NCI-H2029 treated with DMSO at 0.1 percent for 48 hours (cell line): ENCODE data around the gene SSTR3.

Experiments used
- DNase-seq: peaks from one replicate; lab custom pipeline; 2025; lab: John Stamatoyannopoulos, UW

SSTR3 gene

GRCh38 chr22:37166675-37167066, 45.6 kb downstream of the SSTR3 start:
- no peak for DNase-seq

- no peak for DNase-seq
Observed at GRCh38 chr22:37165940-37166674, 46.2 kb downstream of the SSTR3 start.

GRCh38 chr22:37165066-37165465, 47.2 kb downstream of the SSTR3 start:
- DNase-seq: no peak

GRCh38 chr22:37164505-37164887, 47.8 kb downstream of the SSTR3 start:
- no peak for DNase-seq

- no peak for DNase-seq
Observed at GRCh38 chr22:37163575-37164504, 48.4 kb downstream of the SSTR3 start.

- no peak for DNase-seq
Observed at GRCh38 chr22:37163096-37163489, 49.2 kb downstream of the SSTR3 start.

GRCh38 chr22:37162221-37163095, 49.8 kb downstream of the SSTR3 start:
- no peak for DNase-seq

GRCh38 chr22:37161443-37161842, 50.8 kb downstream of the SSTR3 start:
- DNase-seq: no peak

- no peak for DNase-seq
Observed at GRCh38 chr22:37160027-37160426, 52.2 kb downstream of the SSTR3 start.

- no peak for DNase-seq
Observed at GRCh38 chr22:37158963-37159290, 53.4 kb downstream of the SSTR3 start.

- no peak for DNase-seq
Observed at GRCh38 chr22:37157516-37158285, 54.6 kb downstream of the SSTR3 start.

GRCh38 chr22:37156686-37157435, 55.4 kb downstream of the SSTR3 start:
- DNase-seq: no peak

- no peak for DNase-seq
Observed at GRCh38 chr22:37155971-37156370, 56.3 kb downstream of the SSTR3 start.

- no peak for DNase-seq
Observed at GRCh38 chr22:37154925-37155712, 57.2 kb downstream of the SSTR3 start.
